Stimulated activated CD4-positive, alpha-beta T cell treated with anti-CD3 and anti-CD28 coated beads, Interleukin-4, amount 100 ng/mL, for 1 hour (primary cell): ENCODE measurements around the gene PPM1E.
"Not testable (repeated sequence)": the region's sequence is repeated elsewhere in the genome, so short reads cannot be mapped to it uniquely, and the experiment has no call there.

ENCODE experiments used
- DNase-seq: peaks from one replicate; pipeline ENCODE4 v3.0.0-alpha.2; 2020

PPM1E gene

GRCh38 chr17:58783380-58783779 lies 27.7 kb downstream of the PPM1E start:
- DNase-seq, result no peak

GRCh38 chr17:58785097-58785496 lies 29.4 kb downstream of the PPM1E start:
- DNase-seq, result no peak

GRCh38 chr17:58786586-58787295 lies 31.1 kb downstream of the PPM1E start:
- DNase-seq, result no peak

GRCh38 chr17:58788199-58788598 lies 32.5 kb downstream of the PPM1E start:
- DNase-seq, result no peak

GRCh38 chr17:58789160-58789559 lies 33.5 kb downstream of the PPM1E start:
- no peak for DNase-seq

- no peak for DNase-seq
These were observed 34.2 kb downstream of the PPM1E start for GRCh38 chr17:58789831-58790230.

- DNase-seq, result not testable (repeated sequence)
These were observed 38.9 kb downstream of the PPM1E start for GRCh38 chr17:58794508-58794907.

GRCh38 chr17:58802188-58802587 lies 46.5 kb downstream of the PPM1E start:
- no peak for DNase-seq

- DNase-seq, result no peak
These were observed 50.4 kb downstream of the PPM1E start for GRCh38 chr17:58806046-58806445.

GRCh38 chr17:58808609-58809563 lies 53.2 kb downstream of the PPM1E start:
- no peak for DNase-seq

GRCh38 chr17:58809564-58809936 lies 53.9 kb downstream of the PPM1E start:
- DNase-seq, result no peak

- DNase-seq, result no peak
These were observed 55.6 kb downstream of the PPM1E start for GRCh38 chr17:58811290-58811689.

GRCh38 chr17:58813712-58814111 lies 58.1 kb downstream of the PPM1E start:
- no peak for DNase-seq

- DNase-seq, result no peak
These were observed 63.0 kb downstream of the PPM1E start for GRCh38 chr17:58818654-58819053.

GRCh38 chr17:58822148-58823050 lies 66.7 kb downstream of the PPM1E start:
- no peak for DNase-seq

- DNase-seq, result no peak
These were observed 67.4 kb downstream of the PPM1E start for GRCh38 chr17:58823051-58823525.

- no peak for DNase-seq
These were observed 73.6 kb downstream of the PPM1E start for GRCh38 chr17:58829172-58829637.

GRCh38 chr17:58831780-58832179 lies 76.1 kb downstream of the PPM1E start:
- DNase-seq, result no peak

GRCh38 chr17:58832514-58832913 lies 76.9 kb downstream of the PPM1E start:
- no peak for DNase-seq

- no peak for DNase-seq
These were observed 82.0 kb downstream of the PPM1E start for GRCh38 chr17:58837699-58838098.

GRCh38 chr17:58840820-58841612 lies 85.4 kb downstream of the PPM1E start:
- no peak for DNase-seq

- not testable (repeated sequence) for DNase-seq
These were observed 90.8 kb downstream of the PPM1E start for GRCh38 chr17:58846413-58846812.
